ENCODE results near the gene CNTN6. TPM values are rescaled to one million over a fixed set of nuclear protein-coding genes. Genes with fewer than 3 reads are reported as not detected.

CNTN6 gene
- total and polyA plus RNA-seq, 9 donors: 0.04 to 0.43 (median 0.23) TPM; not detected in 6

GRCh38 chr3:1406250-1406649 is 313.4 kb downstream of the CNTN6 start:
- TF ChIP-seq POLR2A (IDR thresholded peaks at IDR 0.05): no peak
- no peak for TF ChIP-seq EP300 (IDR thresholded peaks at IDR 0.05)
- TF ChIP-seq, protein P1, sequence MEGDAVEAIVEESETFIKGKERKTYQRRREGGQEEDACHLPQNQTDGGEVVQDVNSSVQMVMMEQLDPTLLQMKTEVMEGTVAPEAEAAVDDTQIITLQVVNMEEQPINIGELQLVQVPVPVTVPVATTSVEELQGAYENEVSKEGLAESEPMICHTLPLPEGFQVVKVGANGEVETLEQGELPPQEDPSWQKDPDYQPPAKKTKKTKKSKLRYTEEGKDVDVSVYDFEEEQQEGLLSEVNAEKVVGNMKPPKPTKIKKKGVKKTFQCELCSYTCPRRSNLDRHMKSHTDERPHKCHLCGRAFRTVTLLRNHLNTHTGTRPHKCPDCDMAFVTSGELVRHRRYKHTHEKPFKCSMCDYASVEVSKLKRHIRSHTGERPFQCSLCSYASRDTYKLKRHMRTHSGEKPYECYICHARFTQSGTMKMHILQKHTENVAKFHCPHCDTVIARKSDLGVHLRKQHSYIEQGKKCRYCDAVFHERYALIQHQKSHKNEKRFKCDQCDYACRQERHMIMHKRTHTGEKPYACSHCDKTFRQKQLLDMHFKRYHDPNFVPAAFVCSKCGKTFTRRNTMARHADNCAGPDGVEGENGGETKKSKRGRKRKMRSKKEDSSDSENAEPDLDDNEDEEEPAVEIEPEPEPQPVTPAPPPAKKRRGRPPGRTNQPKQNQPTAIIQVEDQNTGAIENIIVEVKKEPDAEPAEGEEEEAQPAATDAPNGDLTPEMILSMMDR (IDR thresholded peaks at IDR 0.05): no peak
- no peaks in the 10 kb centered on the region for H3K27me3 ChIP-seq
- intact Hi-C loops (cut with DNase I): no loop called here
- H3K4me3 ChIP-seq: no peak overlapping the region
- no peaks in the 10 kb centered on the region for H3K9me3 ChIP-seq
- H3K36me3 ChIP-seq: no peaks in the 10 kb centered on the region
- DNase-seq: no peak
- H3K4me1 ChIP-seq (ENCODE audit: insufficient read depth): no peaks in the 10 kb centered on the region
- no peak overlapping the region for H3K27ac ChIP-seq

DNA sequence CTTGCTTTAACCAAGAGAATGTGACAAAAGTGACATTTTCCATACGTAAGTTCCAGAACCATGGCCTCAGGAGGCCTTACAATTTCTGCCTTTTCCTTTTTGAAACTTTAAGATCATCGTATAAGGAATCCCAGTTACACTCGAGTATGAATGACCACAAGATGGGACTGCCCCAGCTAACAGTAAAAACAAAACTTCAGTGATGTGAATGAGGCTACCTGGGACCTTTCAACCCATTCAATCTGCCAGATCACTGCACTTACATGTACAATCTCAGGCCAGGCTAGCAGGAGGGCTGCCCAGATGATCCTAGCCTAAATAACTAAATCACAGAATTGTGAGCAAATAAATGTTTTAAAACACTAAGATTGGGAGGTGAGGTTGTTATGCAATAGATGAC is 328.8 kb downstream of the CNTN6 start:
- H3K4me1 ChIP-seq (ENCODE audit: insufficient read depth): no peaks in the 10 kb centered on the region
- no peak for DNase-seq
- H3K36me3 ChIP-seq: no peaks in the 10 kb centered on the region
- intact Hi-C loops (cut with DNase I): no loop called here
- WGBS, 3 donors: 80 to 87% (median 85%) methylated on average over 3 of the region's 3 CpGs
- no peaks in the 10 kb centered on the region for H3K27me3 ChIP-seq
- no peak overlapping the region for H3K4me3 ChIP-seq
- no peak overlapping the region for H3K27ac ChIP-seq
- no peaks in the 10 kb centered on the region for H3K9me3 ChIP-seq
- TF ChIP-seq, protein P1 (IDR thresholded peaks at IDR 0.05): no peak
- no peak for TF ChIP-seq EP300 (IDR thresholded peaks at IDR 0.05)
- TF ChIP-seq POLR2A (IDR thresholded peaks at IDR 0.05): no peak

- H3K4me1 ChIP-seq (ENCODE audit: insufficient read depth): no peaks in the 10 kb centered on the region
- no peaks in the 10 kb centered on the region for H3K9me3 ChIP-seq
- DNase-seq: no peak
- intact Hi-C loops (cut with DNase I): no loop called here
- no peak overlapping the region for H3K27ac ChIP-seq
- H3K36me3 ChIP-seq: no peaks in the 10 kb centered on the region
- WGBS, 3 donors: 34 to 53% (median 35%) methylated on average over 3 of the region's 3 CpGs
- TF ChIP-seq EP300 (IDR thresholded peaks at IDR 0.05): no peak
- no peaks in the 10 kb centered on the region for H3K27me3 ChIP-seq
- H3K4me3 ChIP-seq: no peak overlapping the region
Measured at GRCh38 chr3:1423566-1424089, 330.8 kb downstream of the CNTN6 start.

DNA sequence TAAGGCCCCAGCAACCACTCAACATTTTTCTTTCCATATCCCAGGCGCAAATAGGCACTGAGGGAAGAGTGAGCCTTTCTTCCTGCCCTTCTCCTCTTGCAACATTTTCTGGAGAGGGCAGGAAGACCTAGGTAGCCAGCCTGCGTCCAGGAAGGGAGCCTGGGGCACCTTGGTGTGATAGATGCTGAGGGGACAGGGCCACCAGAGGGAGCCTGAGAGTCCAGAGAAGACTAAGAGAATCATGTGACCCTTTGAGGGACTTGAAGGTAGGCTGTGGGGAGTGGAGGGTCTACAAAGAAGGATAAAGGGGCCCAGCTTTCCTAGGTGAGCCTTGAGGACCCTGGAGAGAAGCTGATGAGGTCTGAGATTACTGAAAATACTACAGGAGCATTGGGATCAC is 346.6 kb downstream of the CNTN6 start:
- no peaks in the 10 kb centered on the region for H3K36me3 ChIP-seq
- H3K27me3 ChIP-seq: no peaks in the 10 kb centered on the region
- intact Hi-C loops (cut with DNase I): no loop called here
- no peak for TF ChIP-seq POLR2A (IDR thresholded peaks at IDR 0.05)
- TF ChIP-seq, protein P1 (IDR thresholded peaks at IDR 0.05): no peak
- no peak for TF ChIP-seq EP300 (IDR thresholded peaks at IDR 0.05)
- no peak overlapping the region for H3K27ac ChIP-seq
- 83 to 93% (median 90%) methylated on average over 2 of the region's 2 CpGs for WGBS, 3 donors
- no peaks in the 10 kb centered on the region for H3K4me1 ChIP-seq (ENCODE audit: insufficient read depth)
- H3K4me3 ChIP-seq: no peak overlapping the region
- H3K9me3 ChIP-seq: no peaks in the 10 kb centered on the region
- no peak for DNase-seq

DNA sequence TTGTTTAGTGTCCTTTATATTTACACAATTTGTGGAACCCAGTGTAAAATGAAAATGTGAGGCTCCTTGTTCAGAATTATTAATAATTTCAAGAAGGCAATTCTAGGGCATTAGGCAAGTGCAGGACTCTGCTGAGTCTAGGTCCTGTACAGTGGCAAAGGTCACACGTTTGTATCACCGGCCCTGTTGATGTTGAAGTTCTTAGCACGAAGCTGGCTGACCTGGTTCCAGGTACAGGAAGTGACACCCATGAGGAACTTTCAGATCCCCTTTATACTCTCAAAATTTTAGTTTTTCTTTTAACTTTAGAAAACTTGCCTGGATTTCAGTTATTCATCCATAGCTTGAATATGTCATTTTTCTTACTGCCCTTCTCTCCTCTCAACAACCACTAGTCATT is 349.4 kb downstream of the CNTN6 start:
- intact Hi-C loops (cut with DNase I): no loop called here
- DNase-seq: no peak
- H3K36me3 ChIP-seq: no peaks in the 10 kb centered on the region
- no peak for TF ChIP-seq EP300 (IDR thresholded peaks at IDR 0.05)
- TF ChIP-seq, protein P1 (IDR thresholded peaks at IDR 0.05): no peak
- TF ChIP-seq POLR2A (IDR thresholded peaks at IDR 0.05): no peak
- H3K4me1 ChIP-seq (ENCODE audit: insufficient read depth): no peaks in the 10 kb centered on the region
- no peak overlapping the region for H3K27ac ChIP-seq
- no peak overlapping the region for H3K4me3 ChIP-seq
- no peaks in the 10 kb centered on the region for H3K9me3 ChIP-seq
- H3K27me3 ChIP-seq: no peaks in the 10 kb centered on the region
- 85 to 91% (median 87%) methylated on average over 3 of the region's 3 CpGs for WGBS, 3 donors

All from ovary (tissue), 9 donors.